Fibroblast of lung (primary cell): Measurements from ENCODE around the gene KLRK1. TPM values are rescaled to one million over a fixed set of nuclear protein-coding genes. Genes with fewer than 3 reads are reported as not detected.
"Not testable (repeated sequence)": the region's sequence is repeated elsewhere in the genome, so short reads cannot be mapped to it uniquely, and the experiment has no call there.

Source experiments
- DNase-seq, 2 donors: peaks; one replicate each; pipeline versions ENCODE4 v3.0.0 to v3.0.0-alpha.2; 2010; ENCODE audit warnings: low read depth in 2 of 2
- H2AFZ ChIP-seq: 2 replicates; pipeline ENCODE4 v1.5.1; 2012; ENCODE audit warnings: low read length, control low read depth, inconsistent platforms
- H3K27ac ChIP-seq: 2 replicates; pipeline ENCODE4 v1.5.1; 2011; ENCODE audit warnings: low read length, control low read depth; ENCODE audit not compliant: insufficient read depth
- H3K27me3 ChIP-seq: 2 replicates; pipeline ENCODE4 v1.5.1; 2011; ENCODE audit warnings: mild to moderate bottlenecking, low read length; ENCODE audit not compliant: control insufficient read depth, insufficient read depth
- H3K36me3 ChIP-seq: 2 replicates; pipeline ENCODE4 v1.5.1; 2011; ENCODE audit warnings: low read length; ENCODE audit not compliant: control insufficient read depth, insufficient read depth
- H3K4me1 ChIP-seq: 2 replicates; pipeline ENCODE4 v1.5.1; 2011; ENCODE audit warnings: low read length; ENCODE audit not compliant: control insufficient read depth, insufficient read depth; ENCODE audit errors: extremely low read depth
- H3K4me2 ChIP-seq: 2 replicates; pipeline ENCODE4 v1.5.1; 2011; ENCODE audit warnings: low read length, control low read depth; ENCODE audit not compliant: insufficient read depth; ENCODE audit errors: extremely low read depth
- H3K4me3 ChIP-seq, 4 experiments: fragments of 200-600 bp in 1 of 4; sonication (generic) in 1 of 4; replicated peaks in 1 of 4; 2 replicates each; pipeline ENCODE4 v1.5.1; 2011 to 2016; ENCODE audit warnings: low read length in 4 of 4, low read depth in 3 of 4, mild to moderate bottlenecking in 3 of 4, control low read depth in 2 of 4, inconsistent platforms in 1 of 4, mixed read lengths in 1 of 4; ENCODE audit not compliant: insufficient read depth in 1 of 4; ENCODE audit errors: control extremely low read depth in 1 of 4
- H3K79me2 ChIP-seq: 2 replicates; pipeline ENCODE4 v1.5.1; 2012; ENCODE audit warnings: mild to moderate bottlenecking, low read length, inconsistent platforms; ENCODE audit not compliant: control insufficient read depth, insufficient read depth
- H3K9ac ChIP-seq: 2 replicates; pipeline ENCODE4 v1.5.1; 2011; ENCODE audit warnings: mild to moderate bottlenecking, low read length, control low read depth; ENCODE audit not compliant: insufficient read depth
- H3K9me3 ChIP-seq: 2 replicates; pipeline ENCODE4 v1.5.1; 2012; ENCODE audit warnings: low read depth, low read length; ENCODE audit not compliant: control insufficient read depth, insufficient read depth
- H4K20me1 ChIP-seq: 2 replicates; pipeline ENCODE4 v1.5.1; 2011; ENCODE audit warnings: low read length; ENCODE audit not compliant: control insufficient read depth, insufficient read depth; ENCODE audit errors: extremely low read depth
- EZH2 ChIP-seq: IDR thresholded peaks from 2 replicates; pipeline ENCODE4 v1.5.1; 2012; ENCODE audit warnings: low read length, control low read depth, mild to moderate bottlenecking; ENCODE audit errors: missing control alignments
- polyA plus RNA-seq, 2 donors: library from polyadenylated mRNA; depleted of rRNA in 1 of 2; stranded (reverse) in 1 of 2; unstranded in 1 of 2; fragments of >200 nt; gene quantifications; 2 replicates each; pipeline ENCODE4 v1.2.1, GENCODE V29; 2011 to 2012; ENCODE audit warnings: missing spikeins in 1 of 2
- total RNA-seq: library from RNA; depleted of rRNA; stranded (reverse); fragments of >200 nt; gene quantifications from 2 replicates; pipeline ENCODE4 v1.2.1, GENCODE V29; 2014
- TF ChIP-seq, protein P1 (sequence below), 2 donors: IDR thresholded peaks in 1 of 2; conservative IDR thresholded peaks in 1 of 2; 1 replicate in 1 of 2; 2 replicates in 1 of 2; pipeline ENCODE4 v1.5.1; 2011 to 2012; ENCODE audit warnings: low read length in 2 of 2, control low read depth in 1 of 2, inconsistent platforms in 1 of 2, low read depth in 1 of 2, mild to moderate bottlenecking in 1 of 2

KLRK1 gene
- total and polyA plus RNA-seq, 2 donors (not counting 1 experiment from before 2014, with no cell fraction given): not detected

DNA sequence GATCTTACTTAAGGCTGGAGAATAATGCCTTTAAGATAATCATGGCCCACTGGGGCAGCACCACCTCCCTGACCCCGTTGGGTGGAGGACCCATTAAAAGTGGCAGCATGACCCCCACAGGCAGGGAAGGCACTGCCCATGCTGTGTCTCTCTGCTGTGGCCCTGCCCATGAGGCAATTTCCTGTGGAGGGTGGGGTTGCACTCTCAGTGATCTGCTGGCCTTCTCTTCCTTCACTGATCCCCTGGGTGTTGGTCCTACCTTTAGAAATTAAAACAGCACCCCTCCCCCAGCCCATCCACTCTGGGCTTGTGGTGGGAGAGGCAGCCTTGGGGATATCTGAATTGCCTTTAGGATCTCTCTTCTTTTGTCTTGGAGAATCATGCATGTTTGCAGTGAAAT, 17.3 kb downstream of the KLRK1 start:
- Histone ChIP-seq H3K9ac (no peak overlapping the region), H3K4me1 (no peaks in the 10 kb centered on the region), H3K27me3 (no peaks in the 10 kb centered on the region), H3K79me2 (no peaks in the 10 kb centered on the region), H3K9me3 (no peaks in the 10 kb centered on the region), H3K36me3 (no peaks in the 10 kb centered on the region), H2AFZ (no peak overlapping the region), H4K20me1 (no peaks in the 10 kb centered on the region), H3K4me2 (no peak overlapping the region), H3K27ac (no peak overlapping the region), H3K4me3 (no peak overlapping the region)
- DNase-seq: no peak
- TF ChIP-seq EZH2: no peak
- TF ChIP-seq, protein P1, sequence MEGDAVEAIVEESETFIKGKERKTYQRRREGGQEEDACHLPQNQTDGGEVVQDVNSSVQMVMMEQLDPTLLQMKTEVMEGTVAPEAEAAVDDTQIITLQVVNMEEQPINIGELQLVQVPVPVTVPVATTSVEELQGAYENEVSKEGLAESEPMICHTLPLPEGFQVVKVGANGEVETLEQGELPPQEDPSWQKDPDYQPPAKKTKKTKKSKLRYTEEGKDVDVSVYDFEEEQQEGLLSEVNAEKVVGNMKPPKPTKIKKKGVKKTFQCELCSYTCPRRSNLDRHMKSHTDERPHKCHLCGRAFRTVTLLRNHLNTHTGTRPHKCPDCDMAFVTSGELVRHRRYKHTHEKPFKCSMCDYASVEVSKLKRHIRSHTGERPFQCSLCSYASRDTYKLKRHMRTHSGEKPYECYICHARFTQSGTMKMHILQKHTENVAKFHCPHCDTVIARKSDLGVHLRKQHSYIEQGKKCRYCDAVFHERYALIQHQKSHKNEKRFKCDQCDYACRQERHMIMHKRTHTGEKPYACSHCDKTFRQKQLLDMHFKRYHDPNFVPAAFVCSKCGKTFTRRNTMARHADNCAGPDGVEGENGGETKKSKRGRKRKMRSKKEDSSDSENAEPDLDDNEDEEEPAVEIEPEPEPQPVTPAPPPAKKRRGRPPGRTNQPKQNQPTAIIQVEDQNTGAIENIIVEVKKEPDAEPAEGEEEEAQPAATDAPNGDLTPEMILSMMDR (conservative IDR thresholded peaks at IDR 0.05 in 1 of 2, IDR thresholded peaks at IDR 0.05 in 1 of 2; ENCODE audit: low read depth in 1 of 2, low read length in 2 of 2): no peak

DNA sequence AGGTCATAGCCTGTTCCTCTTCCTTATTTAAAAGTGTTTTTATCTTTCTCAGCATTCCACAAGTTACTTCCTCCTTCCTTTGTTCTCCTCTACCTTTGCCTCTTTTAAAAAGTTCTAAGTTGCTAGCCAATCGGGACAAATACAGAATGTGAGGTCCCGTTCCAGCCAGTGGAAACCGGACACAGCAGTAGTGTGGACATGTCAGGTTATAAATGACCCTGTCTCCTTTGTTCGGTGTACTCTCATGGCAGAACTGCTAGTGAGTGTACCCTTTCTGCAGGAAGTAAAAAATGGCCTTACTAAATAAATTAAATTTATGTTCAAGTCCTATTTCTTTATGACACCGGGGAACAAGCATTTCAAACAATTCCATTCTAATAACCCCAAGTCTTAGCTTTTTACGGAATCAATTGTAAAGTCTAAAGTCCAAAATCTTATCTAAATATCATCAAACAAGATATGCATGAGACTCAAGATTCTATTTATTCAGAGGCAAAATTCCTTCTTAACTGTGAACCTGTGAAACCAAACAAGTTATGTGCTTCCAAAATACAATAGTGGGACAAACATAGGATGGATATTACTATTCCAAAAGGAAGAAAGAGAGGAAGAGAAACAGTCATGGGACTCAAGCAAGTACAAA, 17.8 kb downstream of the KLRK1 start:
- not testable (repeated sequence) for H3K27me3 ChIP-seq, H3K4me3 ChIP-seq, H3K36me3 ChIP-seq, DNase-seq, H2AFZ ChIP-seq, H3K9ac ChIP-seq, H3K4me2 ChIP-seq, H3K79me2 ChIP-seq, H3K4me1 ChIP-seq, H3K27ac ChIP-seq, H3K9me3 ChIP-seq, H4K20me1 ChIP-seq

DNA sequence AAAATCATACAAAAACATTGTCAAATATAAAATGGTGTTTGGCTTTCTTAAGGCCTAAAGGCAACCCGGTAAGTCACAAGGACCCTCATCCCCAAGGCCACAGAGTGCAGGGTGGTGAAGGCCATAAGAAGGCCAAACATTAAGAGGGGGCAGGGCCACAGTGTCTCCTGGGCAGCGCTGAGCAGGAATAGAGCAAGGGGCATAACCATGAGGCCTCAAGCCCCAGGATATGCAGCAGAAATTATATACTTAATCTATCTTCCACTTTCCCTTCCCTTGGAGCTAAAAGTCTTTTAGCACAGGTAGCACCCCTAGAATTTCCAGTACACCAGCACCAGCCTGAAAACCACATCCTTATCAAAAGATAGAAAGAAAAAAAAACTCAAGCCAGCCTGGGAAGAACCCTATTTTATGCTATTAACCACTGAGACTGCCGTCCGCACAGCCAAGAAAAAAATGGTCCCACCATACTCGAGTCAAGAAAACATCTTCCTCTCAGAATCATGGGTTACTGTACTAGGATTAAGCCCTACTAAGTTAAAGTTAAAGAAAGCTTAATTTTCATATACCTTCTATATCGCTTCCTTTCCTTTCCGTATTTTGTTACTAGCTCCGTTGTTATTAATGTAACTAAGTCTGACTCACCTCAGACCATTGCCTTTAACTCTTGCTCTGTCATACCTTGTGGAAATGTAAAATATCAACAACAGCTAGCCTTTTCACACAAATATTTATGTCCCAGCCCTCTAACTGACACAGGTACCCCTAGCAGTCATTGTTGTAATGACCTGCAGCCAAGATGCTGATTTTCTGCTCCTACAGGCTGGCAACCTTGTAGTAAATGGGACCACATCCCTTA, 20.1 kb downstream of the KLRK1 start:
- Histone ChIP-seq H3K4me2 (no peak overlapping the region), H3K9me3 (no peaks in the 10 kb centered on the region), H3K27ac (no peak overlapping the region), H3K9ac (no peak overlapping the region), H3K36me3 (no peaks in the 10 kb centered on the region), H2AFZ (no peak overlapping the region), H4K20me1 (no peaks in the 10 kb centered on the region), H3K27me3 (no peaks in the 10 kb centered on the region), H3K4me3 (no peak overlapping the region), H3K79me2 (no peaks in the 10 kb centered on the region), H3K4me1 (peaks cover 4% of the 10 kb centered on the region)
- TF ChIP-seq, protein P1 (conservative IDR thresholded peaks at IDR 0.05 in 1 of 2, IDR thresholded peaks at IDR 0.05 in 1 of 2; ENCODE audit: low read depth in 1 of 2, low read length in 2 of 2): no peak
- TF ChIP-seq EZH2: no peak
- no peak for DNase-seq
